GM13976 (cell line): ENCODE data around the gene BEND4.
A peak's percentile ranks its signal among the peaks of the same experiment; 100 is the strongest.

ENCODE experiments used
- DNase-seq: peaks from one replicate; pipeline ENCODE4 v3.0.0; 2012; ENCODE audit warnings: low spot score
- CTCF ChIP-seq: IDR thresholded peaks from 2 replicates; pipeline ENCODE4 v1.5.1; 2012; ENCODE audit warnings: borderline replicate concordance, mild to moderate bottlenecking; ENCODE audit not compliant: insufficient read depth; ENCODE audit errors: extremely low read depth, missing control alignments, control extremely low read depth
- in situ Hi-C: fragments of 300-500 bp; cut with MboI; formaldehyde crosslinking; loops from one replicate; pipeline ENCODE4 v1.12.0; 2022; ENCODE audit warnings: low sequenced_read_pairs, mixed read lengths, inconsistent platforms; ENCODE audit not compliant: unreplicated experiment

Gene BEND4

GRCh38 chr4:42078184-42078801 lies 74.2 kb downstream of the BEND4 start:
- peak; percentile 64 for DNase-seq
- in situ Hi-C loops, result no loop called here
- no peak for TF ChIP-seq CTCF

- TF ChIP-seq CTCF, result no peak
- in situ Hi-C loops, result no loop called here
- DNase-seq, result no peak
Observed at GRCh38 chr4:42074294-42074693, 78.2 kb downstream of the BEND4 start.

- TF ChIP-seq CTCF, result no peak
- in situ Hi-C loops, result no loop called here
- no peak for DNase-seq
Observed at GRCh38 chr4:42070463-42070862, 82.0 kb downstream of the BEND4 start.

- DNase-seq, result no peak
- TF ChIP-seq CTCF, result no peak
- in situ Hi-C loops, result no loop called here
Observed at GRCh38 chr4:42067264-42067663, 85.2 kb downstream of the BEND4 start.

- in situ Hi-C loops, result no loop called here
- TF ChIP-seq CTCF, result no peak
Observed at GRCh38 chr4:42066402-42066801, 86.1 kb downstream of the BEND4 start.

More at GRCh38 chr4:42066402-42066801, 86.1 kb downstream of the BEND4 start:
- no peak for DNase-seq
